Endothelial cell (in vitro differentiated cells): ENCODE measurements around the gene SLC37A1. TPM values are rescaled to one million over a fixed set of nuclear protein-coding genes. Genes with fewer than 3 reads are reported as not detected.

ENCODE experiments used
- DNase-seq: peaks from one replicate; pipeline ENCODE4 v3.0.0; 2021; ENCODE audit warnings: low spot score
- H3K27ac Mint-ChIP-seq: one replicate; pipeline ENCODE4 v1.8.0; 2021; ENCODE audit warnings: mixed read lengths, inconsistent platforms; ENCODE audit not compliant: unreplicated experiment
- H3K27me3 Mint-ChIP-seq: one replicate; pipeline ENCODE4 v1.8.0; 2021; ENCODE audit warnings: mild to moderate bottlenecking, moderate library complexity, mixed read lengths, inconsistent platforms; ENCODE audit not compliant: unreplicated experiment
- H3K36me3 Mint-ChIP-seq: one replicate; pipeline ENCODE4 v1.8.0; 2021; ENCODE audit warnings: mild to moderate bottlenecking, low read depth, mixed read lengths, inconsistent platforms; ENCODE audit not compliant: unreplicated experiment
- H3K4me1 Mint-ChIP-seq: one replicate; pipeline ENCODE4 v1.8.0; 2021; ENCODE audit warnings: mild to moderate bottlenecking, mixed read lengths, inconsistent platforms; ENCODE audit not compliant: unreplicated experiment
- H3K4me3 Mint-ChIP-seq: one replicate; pipeline ENCODE4 v1.8.0; 2021; ENCODE audit warnings: mild to moderate bottlenecking, mixed read lengths, inconsistent platforms; ENCODE audit not compliant: unreplicated experiment
- H3K9me3 Mint-ChIP-seq: one replicate; pipeline ENCODE4 v1.8.0; 2021; ENCODE audit warnings: mixed read lengths, inconsistent platforms; ENCODE audit not compliant: unreplicated experiment
- CTCF ChIP-seq: fragments of 200-600 bp; sonication (generic); IDR thresholded peaks from one replicate; pipeline ENCODE4 v1.5.0; 2021; ENCODE audit warnings: antibody characterized with exemption; ENCODE audit not compliant: unreplicated experiment
- total RNA-seq: library from RNA; stranded (reverse); fragmentation: NEBNext Ultra II Directional; extraction: Animal tissue kit (Norgen Biotek cat#: 25700); gene quantifications from one replicate; pipeline ENCODE4 v1.2.1, GENCODE V29; 2021; ENCODE audit not compliant: unreplicated experiment

SLC37A1 gene
- total RNA-seq, 1 donor from 2014 or later, result 12.3 TPM

DNA sequence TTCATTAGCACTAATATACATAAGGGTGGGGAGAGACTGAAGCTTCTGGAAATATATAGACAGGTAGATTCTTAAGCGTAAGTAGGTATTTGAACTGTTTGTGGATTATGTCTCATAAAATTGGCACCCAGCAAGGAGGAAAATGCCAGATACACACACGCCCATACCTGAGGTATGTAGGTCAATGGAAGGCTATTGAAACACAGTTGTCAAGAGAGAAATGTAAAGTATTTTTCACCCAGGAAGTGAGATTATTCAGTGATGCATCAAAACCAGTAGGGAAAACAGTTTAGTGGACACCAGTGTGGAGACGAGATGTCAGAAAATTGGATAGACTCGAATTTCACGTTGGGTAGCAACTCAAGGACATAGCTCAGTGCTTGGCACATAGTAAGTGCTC, 12.9 kb upstream of the SLC37A1 start:
- H3K27me3 Mint-ChIP-seq, result peaks cover 13% of the 10 kb centered on the region
- H3K36me3 Mint-ChIP-seq, result peaks cover 4% of the 10 kb centered on the region
- peaks cover 9% of the 10 kb centered on the region for H3K4me1 Mint-ChIP-seq
- no peaks in the 10 kb centered on the region for H3K9me3 Mint-ChIP-seq
- no peak for DNase-seq
- no peak overlapping the region for H3K4me3 Mint-ChIP-seq
- no peak for TF ChIP-seq CTCF
- no peak overlapping the region for H3K27ac Mint-ChIP-seq

GRCh38 chr21:42503711-42504110, 9.9 kb upstream of the SLC37A1 start:
- H3K9me3 Mint-ChIP-seq, result no peaks in the 10 kb centered on the region
- TF ChIP-seq CTCF, result no peak
- DNase-seq, result no peak
- no peak overlapping the region for H3K4me3 Mint-ChIP-seq
- no peak overlapping the region for H3K27ac Mint-ChIP-seq
- H3K4me1 Mint-ChIP-seq, result no peaks in the 10 kb centered on the region
- peaks cover 10% of the 10 kb centered on the region for H3K27me3 Mint-ChIP-seq
- no peaks in the 10 kb centered on the region for H3K36me3 Mint-ChIP-seq

GRCh38 chr21:42505090-42505726, 8.4 kb upstream of the SLC37A1 start:
- Mint-ChIP-seq H3K27me3 (peaks cover 10% of the 10 kb centered on the region), H3K9me3 (no peaks in the 10 kb centered on the region), H3K36me3 (no peaks in the 10 kb centered on the region), H3K4me3 (no peak overlapping the region), H3K4me1 (peaks cover 2% of the 10 kb centered on the region), H3K27ac (no peak overlapping the region)
- DNase-seq, result no peak
- TF ChIP-seq CTCF, result no peak

DNA sequence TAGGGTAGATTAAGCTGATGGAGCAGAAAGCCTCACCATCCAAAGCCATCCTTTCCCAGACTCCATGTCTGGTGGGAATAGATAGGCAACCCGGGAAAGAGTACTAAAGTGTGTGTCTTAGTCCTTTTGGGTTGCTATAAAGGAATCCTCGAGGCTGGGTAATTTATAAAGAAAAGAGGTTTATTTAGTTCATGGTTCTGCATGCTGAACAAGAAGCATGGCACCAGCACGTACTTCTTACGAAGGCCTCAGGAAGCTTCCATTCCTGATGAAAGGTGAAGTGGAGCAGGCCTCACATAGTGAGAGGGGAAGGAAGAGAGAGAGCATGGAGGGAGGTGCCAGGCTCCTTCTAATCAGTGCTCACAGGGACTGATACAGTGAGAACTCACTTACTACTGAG, 6.2 kb upstream of the SLC37A1 start:
- no peak for TF ChIP-seq CTCF
- H3K4me3 Mint-ChIP-seq, result no peak overlapping the region
- DNase-seq, result no peak
- H3K27ac Mint-ChIP-seq, result no peak overlapping the region
- peaks cover 9% of the 10 kb centered on the region for H3K27me3 Mint-ChIP-seq
- no peaks in the 10 kb centered on the region for H3K9me3 Mint-ChIP-seq
- H3K4me1 Mint-ChIP-seq, result peaks cover 5% of the 10 kb centered on the region
- H3K36me3 Mint-ChIP-seq, result no peaks in the 10 kb centered on the region

DNA sequence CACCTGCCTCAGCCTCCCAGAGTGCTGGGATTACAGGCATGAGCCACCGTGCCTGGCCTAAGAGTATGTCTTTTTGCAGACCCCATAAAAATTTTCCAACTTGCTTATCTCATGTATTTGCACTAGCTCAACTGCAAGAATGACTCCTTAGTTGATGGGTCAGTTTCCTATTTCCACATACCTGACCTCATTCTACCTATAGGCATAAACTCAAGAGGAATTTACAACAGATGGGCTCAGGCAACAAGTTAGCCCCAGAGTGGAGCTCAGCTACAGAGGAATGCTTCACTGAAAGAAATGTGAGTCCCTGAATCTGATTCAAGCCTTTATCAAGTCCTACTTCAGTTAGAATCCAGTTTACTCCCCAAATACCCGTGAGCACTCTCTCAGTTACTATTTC, 5.3 kb upstream of the SLC37A1 start:
- H3K4me3 Mint-ChIP-seq, result no peak overlapping the region
- H3K4me1 Mint-ChIP-seq, result peaks cover 9% of the 10 kb centered on the region
- no peak for TF ChIP-seq CTCF
- no peak for DNase-seq
- H3K36me3 Mint-ChIP-seq, result no peaks in the 10 kb centered on the region
- no peak overlapping the region for H3K27ac Mint-ChIP-seq
- H3K9me3 Mint-ChIP-seq, result no peaks in the 10 kb centered on the region
- peaks cover 7% of the 10 kb centered on the region for H3K27me3 Mint-ChIP-seq
